ENCODE results near the gene PIP5K1B.

DNA sequence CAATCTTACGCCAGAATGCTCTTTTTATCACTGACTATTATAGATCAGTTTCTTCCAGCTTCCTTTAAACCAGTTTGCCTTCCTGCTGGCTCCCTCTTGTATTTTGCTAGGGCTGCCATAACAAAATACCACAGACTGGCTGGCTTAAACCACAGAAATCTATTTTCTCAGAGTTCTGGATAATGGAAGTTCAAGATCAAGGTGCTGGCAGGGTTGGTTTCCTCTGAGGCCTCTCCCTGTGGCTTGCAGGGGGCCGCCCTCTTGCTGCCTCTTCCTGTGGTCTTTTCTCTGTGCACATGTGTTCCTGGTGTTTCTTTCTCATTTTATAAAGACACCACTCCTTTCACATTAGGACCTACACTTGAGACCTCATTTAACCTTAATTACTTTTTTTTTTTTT lies 323.7 kb downstream of the PIP5K1B start:
- TF ChIP-seq POLR2A (IDR thresholded peaks at IDR 0.05; ENCODE audit: low read depth, low read length) = no peak
- no peak for TF ChIP-seq MTA3 (IDR thresholded peaks at IDR 0.05; ENCODE audit: borderline replicate concordance, low read length)
- TF ChIP-seq, protein P1, sequence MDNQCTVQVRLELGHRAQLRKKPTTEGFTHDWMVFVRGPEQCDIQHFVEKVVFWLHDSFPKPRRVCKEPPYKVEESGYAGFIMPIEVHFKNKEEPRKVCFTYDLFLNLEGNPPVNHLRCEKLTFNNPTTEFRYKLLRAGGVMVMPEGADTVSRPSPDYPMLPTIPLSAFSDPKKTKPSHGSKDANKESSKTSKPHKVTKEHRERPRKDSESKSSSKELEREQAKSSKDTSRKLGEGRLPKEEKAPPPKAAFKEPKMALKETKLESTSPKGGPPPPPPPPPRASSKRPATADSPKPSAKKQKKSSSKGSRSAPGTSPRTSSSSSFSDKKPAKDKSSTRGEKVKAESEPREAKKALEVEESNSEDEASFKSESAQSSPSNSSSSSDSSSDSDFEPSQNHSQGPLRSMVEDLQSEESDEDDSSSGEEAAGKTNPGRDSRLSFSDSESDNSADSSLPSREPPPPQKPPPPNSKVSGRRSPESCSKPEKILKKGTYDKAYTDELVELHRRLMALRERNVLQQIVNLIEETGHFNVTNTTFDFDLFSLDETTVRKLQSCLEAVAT (IDR thresholded peaks at IDR 0.05) = no peak
- TF ChIP-seq, protein P2, sequence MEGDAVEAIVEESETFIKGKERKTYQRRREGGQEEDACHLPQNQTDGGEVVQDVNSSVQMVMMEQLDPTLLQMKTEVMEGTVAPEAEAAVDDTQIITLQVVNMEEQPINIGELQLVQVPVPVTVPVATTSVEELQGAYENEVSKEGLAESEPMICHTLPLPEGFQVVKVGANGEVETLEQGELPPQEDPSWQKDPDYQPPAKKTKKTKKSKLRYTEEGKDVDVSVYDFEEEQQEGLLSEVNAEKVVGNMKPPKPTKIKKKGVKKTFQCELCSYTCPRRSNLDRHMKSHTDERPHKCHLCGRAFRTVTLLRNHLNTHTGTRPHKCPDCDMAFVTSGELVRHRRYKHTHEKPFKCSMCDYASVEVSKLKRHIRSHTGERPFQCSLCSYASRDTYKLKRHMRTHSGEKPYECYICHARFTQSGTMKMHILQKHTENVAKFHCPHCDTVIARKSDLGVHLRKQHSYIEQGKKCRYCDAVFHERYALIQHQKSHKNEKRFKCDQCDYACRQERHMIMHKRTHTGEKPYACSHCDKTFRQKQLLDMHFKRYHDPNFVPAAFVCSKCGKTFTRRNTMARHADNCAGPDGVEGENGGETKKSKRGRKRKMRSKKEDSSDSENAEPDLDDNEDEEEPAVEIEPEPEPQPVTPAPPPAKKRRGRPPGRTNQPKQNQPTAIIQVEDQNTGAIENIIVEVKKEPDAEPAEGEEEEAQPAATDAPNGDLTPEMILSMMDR (IDR thresholded peaks at IDR 0.05 in 2 of 3, conservative IDR thresholded peaks at IDR 0.05 in 1 of 3; ENCODE audit: control insufficient read depth in 2 of 3, extremely low read depth in 1 of 3, insufficient read depth in 1 of 3, low read depth in 3 of 3, low read length in 3 of 3) = no peak
- TF ChIP-seq SIN3A (IDR thresholded peaks at IDR 0.05; ENCODE audit: low read depth, low read length) = no peak
- no peak for TF ChIP-seq RAD21 (IDR thresholded peaks at IDR 0.05; ENCODE audit: insufficient read depth, low read depth, low read length)
- TF ChIP-seq ZNF207 (IDR thresholded peaks at IDR 0.05; ENCODE audit: borderline replicate concordance) = no peak
- TF ChIP-seq EP300 (IDR thresholded peaks at IDR 0.05; ENCODE audit: borderline replicate concordance in 1 of 2, control insufficient read depth in 1 of 2, low read depth in 2 of 2, low read length in 2 of 2) = no peak
- no peak for TF ChIP-seq BCLAF1 (IDR thresholded peaks at IDR 0.05)
